ENCODE results near the gene NAT9.

Gene NAT9

DNA sequence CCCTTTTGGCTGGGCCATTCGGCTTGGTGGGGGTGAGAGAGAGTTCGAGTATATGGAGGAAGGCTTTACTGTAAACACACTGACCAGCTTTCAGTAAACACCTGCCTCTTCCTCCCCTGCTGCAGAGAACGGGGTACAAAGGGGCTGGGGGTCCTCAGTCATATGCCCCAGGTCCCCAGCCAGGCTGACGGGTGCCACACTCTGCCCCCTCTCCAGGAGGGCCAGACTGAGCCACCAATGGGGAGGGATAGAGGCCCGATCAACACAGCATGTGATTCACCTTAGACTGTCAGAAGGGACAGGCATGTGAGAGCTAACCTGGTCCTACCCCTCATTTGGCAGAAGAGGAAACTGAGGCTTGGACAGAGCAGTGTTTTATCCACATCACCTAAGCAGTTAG, 14.7 kb downstream of the NAT9 start:
- DNase-seq (ENCODE audit: low read depth) = no peak

DNA sequence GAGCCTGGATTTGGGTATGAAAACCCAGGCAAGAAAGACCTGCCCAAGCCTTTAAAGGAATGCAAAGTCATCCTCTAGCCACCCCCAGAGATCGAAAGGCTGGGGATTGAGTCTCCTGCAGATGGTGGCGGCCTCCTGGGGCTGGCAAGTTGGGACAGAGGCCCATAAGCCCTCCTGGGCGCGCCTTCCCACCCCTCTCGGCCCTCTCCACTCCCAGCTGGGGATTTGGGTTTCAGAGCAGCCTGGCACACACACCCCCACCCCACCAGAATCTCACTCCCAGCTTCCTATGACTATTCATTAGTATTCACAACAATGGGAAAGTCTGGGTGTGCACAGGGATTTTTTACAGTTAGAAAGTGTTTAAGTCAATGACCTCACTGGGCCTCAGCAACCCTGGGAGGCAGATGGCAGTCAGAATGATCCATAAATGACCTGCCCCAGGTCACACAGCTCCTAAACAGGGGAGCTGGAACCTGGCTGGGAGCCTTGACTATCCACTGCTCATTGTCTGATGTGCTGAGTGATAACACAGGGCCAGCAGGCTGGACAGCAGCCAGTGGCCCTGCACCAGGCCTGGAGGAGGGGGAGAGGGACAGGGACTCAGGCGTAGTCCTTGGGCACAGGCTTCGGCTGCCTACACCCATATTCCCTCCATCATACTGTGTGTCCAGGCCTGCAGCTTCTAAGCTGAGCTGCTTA, 15.6 kb downstream of the NAT9 start:
- DNase-seq (ENCODE audit: low read depth) = no peak

DNA sequence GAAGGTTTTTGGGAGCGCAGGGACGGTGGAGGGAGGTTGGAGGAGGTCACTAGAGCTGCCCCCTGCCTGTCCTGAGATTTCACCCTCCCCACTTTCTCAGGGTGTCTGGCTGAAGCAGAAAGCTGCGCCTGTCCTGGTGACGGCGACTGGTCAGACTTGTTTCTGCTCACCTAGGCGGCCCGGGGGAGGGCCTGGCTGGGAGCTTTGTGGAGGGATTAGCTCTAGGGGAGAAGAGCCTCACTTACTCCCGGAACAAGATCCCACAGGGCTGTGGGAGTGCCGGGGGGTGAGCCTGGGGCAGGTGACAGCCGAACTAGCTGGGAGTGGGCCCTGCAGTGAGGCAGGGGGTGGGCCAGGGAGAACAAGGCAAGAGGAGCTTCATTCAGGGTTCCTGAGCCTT, 16.2 kb downstream of the NAT9 start:
- DNase-seq (ENCODE audit: low read depth) = no peak

DNA sequence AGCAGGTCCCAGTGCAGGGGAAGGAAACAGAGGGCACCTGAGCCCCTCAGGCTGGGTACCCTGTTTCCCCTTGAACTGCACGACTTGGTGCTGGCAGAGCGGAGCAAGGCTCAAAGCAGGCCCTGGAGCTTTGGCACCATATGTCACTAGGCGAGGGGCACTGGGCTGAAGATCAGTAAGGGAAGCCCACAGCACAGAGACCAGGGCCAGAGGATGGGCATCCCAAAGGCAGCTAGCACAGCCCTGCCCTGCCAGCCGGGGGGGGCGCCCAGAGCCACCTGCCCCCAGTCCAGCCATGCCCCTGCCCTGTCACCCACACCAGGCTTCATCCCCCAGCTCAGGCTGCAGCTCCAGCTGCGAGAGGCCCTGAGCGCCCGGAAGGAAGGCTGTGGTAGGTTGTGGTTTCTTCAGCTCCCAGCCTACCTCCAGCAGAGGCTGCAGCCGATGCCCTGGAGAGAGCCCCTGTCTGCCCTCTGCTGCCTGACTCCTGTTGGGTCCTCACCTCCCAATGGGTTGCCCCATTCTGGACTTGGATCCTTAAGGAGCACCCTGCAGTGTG, 16.8 kb downstream of the NAT9 start:
- DNase-seq (ENCODE audit: low read depth) = no peak

DNA sequence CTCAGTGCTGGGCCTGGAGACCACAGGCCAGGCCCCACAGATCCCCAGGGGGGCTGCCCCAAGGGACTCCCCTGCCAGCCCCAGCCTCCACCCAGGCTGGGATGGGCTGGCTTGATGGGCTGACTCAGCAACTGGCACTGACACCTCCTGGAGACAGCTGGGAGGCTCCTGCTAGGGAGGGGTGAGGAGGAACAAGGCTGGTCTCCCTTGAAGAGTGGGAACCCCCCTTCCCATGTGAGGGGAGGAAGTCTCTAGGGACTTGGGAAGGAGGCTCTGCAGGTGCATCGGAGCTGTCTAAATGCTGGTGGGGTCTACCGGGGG, 17.3 kb downstream of the NAT9 start:
- peak; percentile 32 for DNase-seq (ENCODE audit: low read depth)

GRCh38 chr17:74757931-74758847, 18.0 kb downstream of the NAT9 start:
- DNase-seq (ENCODE audit: low read depth) = no peak

GRCh38 chr17:74757502-74757901, 18.6 kb downstream of the NAT9 start:
- DNase-seq (ENCODE audit: low read depth) = no peak

DNA sequence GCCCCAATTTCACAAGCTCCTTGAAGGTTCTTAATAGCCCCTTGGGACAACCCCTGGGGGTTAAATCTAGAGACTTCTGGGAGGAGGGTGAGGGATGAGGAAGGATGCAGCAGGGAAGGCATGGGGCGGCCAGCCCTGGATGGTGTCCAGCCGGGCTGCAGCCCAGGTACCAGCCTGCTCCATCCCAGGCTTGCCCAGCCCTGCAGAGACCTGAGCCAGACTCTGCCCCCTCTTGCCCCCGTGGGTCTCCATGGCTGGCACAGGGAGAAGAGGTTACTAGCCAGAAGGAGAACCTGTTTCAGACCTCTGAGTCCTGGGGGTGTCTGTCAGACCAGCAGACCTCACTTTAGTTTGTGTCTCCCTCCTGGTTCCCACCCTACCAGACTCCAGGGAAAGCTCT, 19.3 kb downstream of the NAT9 start:
- DNase-seq (ENCODE audit: low read depth) = no peak

DNA sequence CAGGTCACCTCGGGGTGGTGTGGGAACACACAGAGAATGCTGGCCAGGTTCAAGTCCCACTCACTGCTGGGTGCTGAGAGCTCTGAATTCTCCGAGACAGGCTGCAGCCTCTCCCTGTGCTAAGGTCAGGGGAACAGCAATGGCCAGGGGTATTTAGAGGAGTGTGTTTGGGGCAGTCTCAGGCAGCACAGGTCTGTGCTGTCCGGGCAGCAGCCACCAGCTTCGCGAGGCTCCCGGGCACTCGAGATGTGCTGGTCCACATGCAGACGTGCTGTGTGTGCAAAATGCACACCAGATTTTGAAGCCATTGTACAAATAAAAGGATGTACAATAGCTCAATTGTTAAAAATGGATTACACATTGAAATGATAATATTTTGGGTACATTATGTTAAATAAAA, 20.6 kb downstream of the NAT9 start:
- DNase-seq (ENCODE audit: low read depth) = no peak

DNA sequence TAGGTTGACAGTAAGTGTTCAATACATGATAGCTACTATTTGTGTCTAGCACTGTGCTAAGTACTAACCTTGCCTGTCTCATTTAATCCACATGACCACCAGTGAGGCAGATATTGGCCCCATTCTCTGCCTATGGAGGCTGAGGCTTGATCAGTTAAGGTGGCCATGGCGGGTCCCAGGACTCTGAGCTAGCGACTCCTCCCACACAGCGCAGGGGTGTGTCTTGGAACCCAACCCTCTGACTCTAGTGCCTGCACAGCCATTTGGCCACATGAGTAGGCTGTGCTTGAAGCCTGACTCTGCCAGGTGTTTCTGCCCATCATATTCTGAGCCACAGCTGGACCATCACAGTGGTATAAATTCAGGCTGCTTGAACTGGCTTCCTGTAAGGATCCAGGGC, 21.3 kb downstream of the NAT9 start:
- DNase-seq (ENCODE audit: low read depth) = no peak

- DNase-seq (ENCODE audit: low read depth) = no peak
Observed at GRCh38 chr17:74752822-74753401, 23.2 kb downstream of the NAT9 start.

DNA sequence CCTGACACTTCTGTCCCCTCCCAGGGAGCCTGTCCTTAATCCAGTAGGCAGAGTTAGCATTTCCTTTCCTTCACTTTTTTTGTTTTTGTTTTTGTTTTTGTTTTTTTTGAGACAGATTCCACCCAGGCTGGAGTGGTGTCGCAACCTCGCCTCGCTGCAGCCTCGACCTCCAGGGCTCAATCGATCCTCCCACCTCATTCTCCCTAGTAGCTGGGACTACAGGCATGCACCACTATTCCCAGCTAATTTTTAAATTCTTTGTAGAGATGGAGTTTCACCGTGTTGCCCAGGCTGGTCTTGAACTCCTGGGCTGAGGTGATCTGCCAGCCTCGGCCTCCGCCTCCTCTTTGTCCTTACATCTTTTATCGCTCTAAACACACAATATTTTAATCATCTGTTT, 23.7 kb downstream of the NAT9 start:
- DNase-seq (ENCODE audit: low read depth) = no peak

DNA sequence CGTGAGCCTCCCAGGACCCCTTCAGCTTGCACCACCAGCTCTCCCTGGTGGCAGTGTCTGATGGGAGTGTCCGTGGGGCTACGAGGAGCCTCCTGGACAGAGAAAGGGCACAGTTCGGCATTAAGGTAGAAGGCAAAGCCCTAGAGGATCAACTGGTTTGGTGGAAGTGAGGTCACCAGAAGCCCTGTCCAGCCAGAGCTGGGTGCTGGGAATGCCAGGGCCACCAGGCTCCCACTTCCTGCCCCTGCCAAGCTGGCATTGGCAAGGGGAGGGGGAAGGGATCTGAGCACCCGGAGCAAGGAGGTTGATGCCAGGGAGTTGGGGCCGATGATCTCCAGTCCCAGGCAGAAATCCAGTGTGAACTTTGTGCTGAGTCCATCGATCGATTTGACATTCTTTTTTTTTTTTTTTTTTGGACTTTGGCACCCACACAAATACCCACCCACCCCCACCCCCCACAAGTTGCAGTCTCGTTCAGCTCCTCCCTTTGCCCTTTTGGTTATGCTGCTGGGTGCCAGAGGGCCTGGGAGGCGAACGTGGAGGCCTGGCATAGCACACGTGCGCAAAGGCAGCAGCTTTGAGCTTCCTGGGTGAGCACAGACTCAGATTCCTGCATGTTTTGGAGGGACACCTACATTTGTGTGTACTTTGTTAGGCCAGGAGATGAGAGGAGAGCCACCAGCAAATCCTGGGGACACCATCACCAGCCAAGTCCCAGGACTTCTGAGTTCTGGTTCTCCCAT, 25.6 kb downstream of the NAT9 start:
- no peak for DNase-seq (ENCODE audit: low read depth)

GRCh38 chr17:74750039-74750326, 26.2 kb downstream of the NAT9 start:
- DNase-seq (ENCODE audit: low read depth) = no peak

DNA sequence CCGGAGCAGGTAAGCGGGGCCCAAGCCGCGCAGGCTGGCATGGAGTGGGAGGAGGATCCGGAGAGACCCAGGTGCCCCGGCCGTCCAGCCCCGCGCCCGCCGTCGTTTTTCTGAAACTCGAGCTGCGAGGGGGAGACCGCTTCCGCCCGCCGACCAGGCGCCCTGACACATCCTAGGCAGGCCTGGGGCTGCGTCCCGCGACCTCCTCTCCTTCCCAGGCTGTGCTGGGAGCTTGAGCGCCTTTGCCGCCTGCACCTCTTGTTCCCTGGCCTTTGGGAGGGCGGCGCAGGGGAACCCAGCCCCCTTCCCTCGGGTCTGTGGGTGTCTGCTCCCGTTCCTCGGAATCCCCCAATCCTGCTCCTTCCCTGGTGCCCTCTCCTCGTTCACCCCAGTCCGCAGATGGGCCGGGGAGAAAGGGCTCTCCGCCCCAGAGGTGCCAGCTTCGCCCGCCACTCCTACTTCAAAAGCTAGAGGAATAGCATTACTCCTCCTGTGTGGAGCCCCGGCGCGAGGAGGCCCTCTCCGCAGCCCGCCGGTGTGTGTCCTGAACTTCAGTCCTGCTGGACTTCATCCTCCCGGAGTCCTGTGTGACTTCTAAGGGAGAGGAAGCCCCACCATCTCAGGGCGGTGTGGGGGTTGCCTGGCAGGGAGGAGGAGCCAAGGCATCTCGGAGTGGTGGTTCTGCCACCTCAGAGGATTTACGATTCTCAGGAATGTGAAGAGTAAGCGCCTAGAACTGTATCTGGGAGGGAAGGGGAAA, 26.7 kb downstream of the NAT9 start:
- DNase-seq (ENCODE audit: low read depth) = no peak

DNA sequence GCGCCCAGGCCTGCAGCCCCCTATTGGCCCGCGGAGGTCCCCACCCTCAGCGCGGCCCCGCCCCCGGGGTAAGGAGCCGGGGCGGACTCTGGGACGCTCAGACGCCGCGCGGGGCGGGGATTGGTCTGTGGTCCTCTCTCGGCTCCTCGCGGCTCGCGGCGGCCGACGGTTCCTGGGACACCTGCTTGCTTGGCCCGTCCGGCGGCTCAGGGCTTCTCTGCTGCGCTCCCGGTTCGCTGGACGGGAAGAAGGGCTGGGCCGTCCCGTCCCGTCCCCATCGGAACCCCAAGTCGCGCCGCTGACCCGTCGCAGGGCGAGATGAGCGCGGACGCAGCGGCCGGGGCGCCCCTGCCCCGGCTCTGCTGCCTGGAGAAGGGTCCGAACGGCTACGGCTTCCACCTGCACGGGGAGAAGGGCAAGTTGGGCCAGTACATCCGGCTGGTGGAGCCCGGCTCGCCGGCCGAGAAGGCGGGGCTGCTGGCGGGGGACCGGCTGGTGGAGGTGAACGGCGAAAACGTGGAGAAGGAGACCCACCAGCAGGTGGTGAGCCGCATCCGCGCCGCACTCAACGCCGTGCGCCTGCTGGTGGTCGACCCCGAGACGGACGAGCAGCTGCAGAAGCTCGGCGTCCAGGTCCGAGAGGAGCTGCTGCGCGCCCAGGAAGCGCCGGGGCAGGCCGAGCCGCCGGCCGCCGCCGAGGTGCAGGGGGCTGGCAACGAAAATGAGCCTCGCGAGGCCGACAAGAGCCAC, 27.4 kb downstream of the NAT9 start, which contains the start of gene NHERF1:
Gene NHERF1, plus strand, starts transcription at position 100 of the 750 bp plus-strand sequence. Its CDS starts 219 bp downstream, at position 319.
- DNase-seq (ENCODE audit: low read depth) = peak; percentile 87

- no peak for DNase-seq (ENCODE audit: low read depth)
Observed at GRCh38 chr17:74748279-74748528, 27.9 kb downstream of the NAT9 start.

DNA sequence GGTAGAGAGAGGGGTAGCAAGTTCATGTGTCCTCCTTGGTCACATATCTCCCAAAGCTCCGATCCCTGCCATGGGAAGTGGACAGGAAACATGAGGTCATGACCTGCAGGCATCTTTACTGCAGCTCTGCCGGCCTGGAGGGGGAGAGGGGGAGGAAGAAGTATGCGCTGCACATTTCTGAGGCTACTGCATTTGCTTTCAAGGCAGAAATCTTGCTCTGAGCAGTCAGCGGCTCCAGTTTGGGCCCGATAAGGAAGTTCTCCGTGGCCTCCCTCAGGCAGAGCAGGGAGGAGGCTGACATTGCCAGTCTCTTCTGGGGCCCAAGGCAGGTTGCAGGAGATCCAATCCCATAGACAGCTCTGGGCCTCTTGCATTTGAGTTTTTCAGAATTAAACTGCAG, 29.2 kb downstream of the NAT9 start:
- DNase-seq (ENCODE audit: low read depth) = no peak

GRCh38 chr17:74746376-74746775, 29.8 kb downstream of the NAT9 start:
- DNase-seq (ENCODE audit: low read depth) = no peak

GRCh38 chr17:74745548-74746177, 30.5 kb downstream of the NAT9 start:
- no peak for DNase-seq (ENCODE audit: low read depth)
